ENCODE data around the gene SFSWAP. TPM values are rescaled to one million over a fixed set of nuclear protein-coding genes. Genes with fewer than 3 reads are reported as not detected.

SFSWAP gene
- total RNA-seq, 1 experiment from 2014 or later: 50.4 TPM

DNA sequence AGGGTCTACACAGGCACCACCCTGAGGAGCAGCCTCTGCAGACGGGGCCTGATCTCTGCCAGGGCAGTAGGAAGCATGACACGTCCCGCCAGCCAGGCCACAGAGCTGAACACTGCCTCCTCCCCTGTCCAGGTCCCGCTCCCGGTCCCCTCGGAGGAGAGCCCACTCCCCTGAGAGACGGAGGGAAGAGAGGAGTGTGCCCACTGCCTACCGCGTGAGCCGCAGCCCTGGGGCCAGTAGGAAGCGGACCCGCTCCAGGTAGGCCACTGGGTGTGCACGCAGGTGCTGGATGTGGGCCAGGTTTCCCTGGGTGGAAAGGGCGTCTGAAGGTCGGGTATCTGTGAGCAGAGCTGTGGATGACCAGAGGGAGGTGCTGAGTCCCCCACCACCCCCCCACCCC is 75.4 kb downstream of the SFSWAP start:
- Histone ChIP-seq H4K20me1 (ENCODE audit: insufficient read depth) (no peaks in the 10 kb centered on the region), H3K27me3 (ENCODE audit: insufficient read depth, low read length) (no peaks in the 10 kb centered on the region), H3K4me3 (replicated peaks in 1 of 2; ENCODE audit: low read depth in 1 of 2, low read length in 2 of 2) (no peak overlapping the region), H3K27ac (ENCODE audit: low read depth, low read length) (no peak overlapping the region; the same call in 1 of the 2 replicates), H3K9me2 (ENCODE audit: insufficient read depth) (no peaks in the 10 kb centered on the region), H2AFZ (ENCODE audit: low read depth, low read length, poor library complexity, severe bottlenecking) (no peak overlapping the region), H3K36me3 (ENCODE audit: control insufficient read depth in 1 of 2, insufficient read depth in 2 of 2, low read length in 2 of 2) (peaks cover 9 to 46% of the 10 kb centered on the region in 2 experiments; a peak in 3 of 4 replicates), H3K4me2 (ENCODE audit: low read length) (no peak overlapping the region), H3K79me2 (ENCODE audit: insufficient read depth, low read length) (peaks cover 23% of the 10 kb centered on the region), H3K9me3 (ENCODE audit: control insufficient read depth in 1 of 2, insufficient read depth in 1 of 2, low read depth in 1 of 2, low read length in 2 of 2) (no peaks in the 10 kb centered on the region), H3K9ac (ENCODE audit: low read length) (no peak overlapping the region), H3K4me1 (ENCODE audit: control insufficient read depth in 1 of 2, insufficient read depth in 2 of 2, low read length in 2 of 2) (peaks cover 23 to 33% of the 10 kb centered on the region in 2 experiments)
- ChIA-PET POLR2A (no interaction called here), RAD21 (ENCODE audit: low non-redundant PET in 1 of 2, low total read pairs in 2 of 2, uncharacterized antibody in 2 of 2, unreplicated experiment in 2 of 2) (no interaction called here), CTCF (no interaction called here)
- TF ChIP-seq CEBPB (IDR thresholded peaks at IDR 0.05; ENCODE audit: low read depth): no peak
- TF ChIP-seq EZH2 (IDR thresholded peaks at IDR 0.05): no peak
- no peak for TF ChIP-seq TCF7L2 (IDR thresholded peaks at IDR 0.05; ENCODE audit: borderline replicate concordance, extremely low read depth, insufficient read depth, insufficient read length)
- TF ChIP-seq POLR2A (IDR thresholded peaks at IDR 0.05; ENCODE audit: borderline replicate concordance, extremely low read depth, insufficient read depth, insufficient read length): no peak
- no peak for TF ChIP-seq JUND (IDR thresholded peaks at IDR 0.05)
- no peak for TF ChIP-seq YY1 (IDR thresholded peaks at IDR 0.05; ENCODE audit: extremely low read depth, insufficient replicate concordance, low read depth, low read length)
- TF ChIP-seq POLR2AphosphoS5 (IDR thresholded peaks at IDR 0.05; ENCODE audit: low read depth, low read length): no peak
- no peak for TF ChIP-seq ZBTB33 (IDR thresholded peaks at IDR 0.05; ENCODE audit: extremely low read depth, insufficient replicate concordance, low read length)
- TF ChIP-seq ZNF274 (IDR thresholded peaks at IDR 0.05; ENCODE audit: low read depth, low read length): no peak
- no peak for TF ChIP-seq ZFX (IDR thresholded peaks at IDR 0.05)
- ATAC-seq (no peak), DNase-seq (ENCODE audit: low read depth, low spot score) (no peak)
- intact Hi-C loops (cut with micrococcal nuclease): no loop called here
- no TSS peak for BruUV-seq (replicated peaks)
